Breast epithelium (tissue), 3 donors: Measurements from ENCODE around the gene PCSK5.

ENCODE experiments used
- POLR2A ChIP-seq: fragments of 450-650 bp; IDR thresholded peaks from one replicate; pipeline ENCODE4 v1.6.1; 2016; ENCODE audit warnings: antibody characterized with exemption, mild to moderate bottlenecking, moderate library complexity
- TF ChIP-seq, protein P1 (sequence below), 3 donors: fragments of 450-650 bp; IDR thresholded peaks; one replicate each; pipeline ENCODE4 v1.5.1; 2016 to 2017; ENCODE audit warnings: antibody characterized with exemption in 3 of 3, mild to moderate bottlenecking in 3 of 3, moderate library complexity in 3 of 3

DNA sequence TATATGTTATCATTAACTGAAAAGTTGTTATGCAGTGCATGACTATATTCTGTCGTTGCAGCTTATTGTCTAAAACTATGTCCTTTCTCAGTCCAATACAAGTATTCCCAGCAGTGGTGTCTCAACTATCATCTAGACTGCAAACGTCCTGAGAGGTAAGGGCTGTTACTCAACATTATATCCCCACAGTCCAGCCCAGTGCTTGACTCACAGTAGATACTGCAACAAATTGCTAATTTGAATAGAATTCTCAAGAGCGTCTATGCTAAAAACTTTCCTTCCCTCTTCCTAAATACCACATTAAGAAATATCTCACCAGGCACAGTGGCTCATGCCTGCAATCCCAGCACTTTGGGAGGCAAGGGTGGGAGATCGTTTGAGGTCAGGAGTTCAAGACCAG, 37.7 kb upstream of the PCSK5 start:
- TF ChIP-seq, protein P1, sequence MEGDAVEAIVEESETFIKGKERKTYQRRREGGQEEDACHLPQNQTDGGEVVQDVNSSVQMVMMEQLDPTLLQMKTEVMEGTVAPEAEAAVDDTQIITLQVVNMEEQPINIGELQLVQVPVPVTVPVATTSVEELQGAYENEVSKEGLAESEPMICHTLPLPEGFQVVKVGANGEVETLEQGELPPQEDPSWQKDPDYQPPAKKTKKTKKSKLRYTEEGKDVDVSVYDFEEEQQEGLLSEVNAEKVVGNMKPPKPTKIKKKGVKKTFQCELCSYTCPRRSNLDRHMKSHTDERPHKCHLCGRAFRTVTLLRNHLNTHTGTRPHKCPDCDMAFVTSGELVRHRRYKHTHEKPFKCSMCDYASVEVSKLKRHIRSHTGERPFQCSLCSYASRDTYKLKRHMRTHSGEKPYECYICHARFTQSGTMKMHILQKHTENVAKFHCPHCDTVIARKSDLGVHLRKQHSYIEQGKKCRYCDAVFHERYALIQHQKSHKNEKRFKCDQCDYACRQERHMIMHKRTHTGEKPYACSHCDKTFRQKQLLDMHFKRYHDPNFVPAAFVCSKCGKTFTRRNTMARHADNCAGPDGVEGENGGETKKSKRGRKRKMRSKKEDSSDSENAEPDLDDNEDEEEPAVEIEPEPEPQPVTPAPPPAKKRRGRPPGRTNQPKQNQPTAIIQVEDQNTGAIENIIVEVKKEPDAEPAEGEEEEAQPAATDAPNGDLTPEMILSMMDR (IDR thresholded peaks at IDR 0.05): no peak
- TF ChIP-seq POLR2A: no peak
